ENCODE data around the gene EXOC3L1. TPM values are rescaled to one million over a fixed set of nuclear protein-coding genes. Genes with fewer than 3 reads are reported as not detected.

EXOC3L1 gene
- total RNA-seq, 1 donor from 2014 or later, result 2.5 TPM

GRCh38 chr16:67215706-67216105 lies 25.8 kb upstream of the EXOC3L1 start:
- Histone ChIP-seq H3K9me3 (no peaks in the 10 kb centered on the region), H3K27ac (no peak overlapping the region), H3K27me3 (no peaks in the 10 kb centered on the region), H3K4me3 (no peak overlapping the region), H3K36me3 (no peaks in the 10 kb centered on the region), H3K4me1 (no peaks in the 10 kb centered on the region)
- intact Hi-C loops (cut with DNase I), result no loop called here
- DNase-seq (ENCODE audit: extremely low spot score in 2 of 2), result no peak
- no peak for TF ChIP-seq CTCF (IDR thresholded peaks at IDR 0.05)
- TF ChIP-seq POLR2A (IDR thresholded peaks at IDR 0.05), result no peak
- no peak for TF ChIP-seq POLR2AphosphoS5 (IDR thresholded peaks at IDR 0.05; ENCODE audit: insufficient read depth in 1 of 2, low read depth in 1 of 2)

- Histone ChIP-seq H3K9me3 (no peaks in the 10 kb centered on the region), H3K4me3 (no peak overlapping the region), H3K27ac (no peak overlapping the region), H3K36me3 (no peaks in the 10 kb centered on the region), H3K27me3 (no peaks in the 10 kb centered on the region), H3K4me1 (no peaks in the 10 kb centered on the region)
- no peak for DNase-seq (ENCODE audit: extremely low spot score in 2 of 2)
- intact Hi-C loops (cut with DNase I), result no loop called here
- TF ChIP-seq CTCF (IDR thresholded peaks at IDR 0.05) (no peak), POLR2A (IDR thresholded peaks at IDR 0.05) (no peak), POLR2AphosphoS5 (IDR thresholded peaks at IDR 0.05; ENCODE audit: insufficient read depth in 1 of 2, low read depth in 1 of 2) (no peak)
These were observed 23.5 kb upstream of the EXOC3L1 start for GRCh38 chr16:67213197-67214019.

GRCh38 chr16:67212766-67213165 lies 22.8 kb upstream of the EXOC3L1 start:
- no peaks in the 10 kb centered on the region for H3K36me3 ChIP-seq
- no peak overlapping the region for H3K27ac ChIP-seq
- intact Hi-C loops (cut with DNase I), result no loop called here
- no peaks in the 10 kb centered on the region for H3K4me1 ChIP-seq
- DNase-seq (ENCODE audit: extremely low spot score in 2 of 2), result no peak
- TF ChIP-seq CTCF (IDR thresholded peaks at IDR 0.05) (no peak), POLR2A (IDR thresholded peaks at IDR 0.05) (no peak), POLR2AphosphoS5 (IDR thresholded peaks at IDR 0.05; ENCODE audit: insufficient read depth in 1 of 2, low read depth in 1 of 2) (no peak)
- no peaks in the 10 kb centered on the region for H3K9me3 ChIP-seq
- H3K27me3 ChIP-seq, result no peaks in the 10 kb centered on the region
- no peak overlapping the region for H3K4me3 ChIP-seq

GRCh38 chr16:67211674-67212073 lies 21.7 kb upstream of the EXOC3L1 start:
- Histone ChIP-seq H3K27me3 (no peaks in the 10 kb centered on the region), H3K4me3 (no peak overlapping the region), H3K27ac (no peak overlapping the region), H3K9me3 (no peaks in the 10 kb centered on the region), H3K4me1 (no peaks in the 10 kb centered on the region), H3K36me3 (no peaks in the 10 kb centered on the region)
- no peak for DNase-seq (ENCODE audit: extremely low spot score in 2 of 2)
- TF ChIP-seq CTCF (IDR thresholded peaks at IDR 0.05), result no peak
- no peak for TF ChIP-seq POLR2A (IDR thresholded peaks at IDR 0.05)
- TF ChIP-seq POLR2AphosphoS5 (IDR thresholded peaks at IDR 0.05; ENCODE audit: insufficient read depth in 1 of 2, low read depth in 1 of 2), result no peak
- intact Hi-C loops (cut with DNase I), result no loop called here

All from vagina (tissue), 2 donors.